Breast epithelium (tissue), 3 donors: ENCODE data around the gene ATG5.
"Not testable (repeated sequence)": the region's sequence is repeated elsewhere in the genome, so short reads cannot be mapped to it uniquely, and the experiment has no call there.

Source experiments
- POLR2A ChIP-seq: fragments of 450-650 bp; IDR thresholded peaks from one replicate; pipeline ENCODE4 v1.6.1; 2016; ENCODE audit warnings: antibody characterized with exemption, mild to moderate bottlenecking, moderate library complexity
- POLR2AphosphoS5 ChIP-seq, 3 donors: sonication (generic); formaldehyde crosslinking; IDR thresholded peaks; one replicate each; pipeline ENCODE4 v1.6.1; 2017; ENCODE audit warnings: antibody characterized with exemption in 3 of 3
- TF ChIP-seq, protein P1 (sequence below), 3 donors: fragments of 450-650 bp; IDR thresholded peaks; one replicate each; pipeline ENCODE4 v1.5.1; 2016 to 2017; ENCODE audit warnings: antibody characterized with exemption in 3 of 3, mild to moderate bottlenecking in 3 of 3, moderate library complexity in 3 of 3

DNA sequence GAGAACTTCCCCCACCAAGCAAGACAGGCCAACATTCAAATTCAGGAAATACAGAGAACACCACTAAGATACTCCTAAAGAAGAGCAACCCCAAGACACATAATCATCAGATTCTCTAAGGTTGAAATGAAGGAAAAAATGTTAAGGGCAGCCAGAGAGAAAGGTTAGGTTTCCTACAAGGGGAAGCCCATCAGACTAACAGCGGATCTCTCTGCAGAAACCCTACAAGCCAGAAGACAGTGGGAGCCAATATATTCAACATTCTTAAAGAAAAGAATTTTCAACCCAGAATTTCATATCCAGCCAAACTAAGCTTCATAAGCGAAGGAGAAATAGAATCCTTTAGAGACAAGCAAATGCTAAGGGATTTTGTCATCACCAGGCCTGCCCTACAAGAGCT is 61.1 kb downstream of the ATG5 start:
- TF ChIP-seq, protein P1, sequence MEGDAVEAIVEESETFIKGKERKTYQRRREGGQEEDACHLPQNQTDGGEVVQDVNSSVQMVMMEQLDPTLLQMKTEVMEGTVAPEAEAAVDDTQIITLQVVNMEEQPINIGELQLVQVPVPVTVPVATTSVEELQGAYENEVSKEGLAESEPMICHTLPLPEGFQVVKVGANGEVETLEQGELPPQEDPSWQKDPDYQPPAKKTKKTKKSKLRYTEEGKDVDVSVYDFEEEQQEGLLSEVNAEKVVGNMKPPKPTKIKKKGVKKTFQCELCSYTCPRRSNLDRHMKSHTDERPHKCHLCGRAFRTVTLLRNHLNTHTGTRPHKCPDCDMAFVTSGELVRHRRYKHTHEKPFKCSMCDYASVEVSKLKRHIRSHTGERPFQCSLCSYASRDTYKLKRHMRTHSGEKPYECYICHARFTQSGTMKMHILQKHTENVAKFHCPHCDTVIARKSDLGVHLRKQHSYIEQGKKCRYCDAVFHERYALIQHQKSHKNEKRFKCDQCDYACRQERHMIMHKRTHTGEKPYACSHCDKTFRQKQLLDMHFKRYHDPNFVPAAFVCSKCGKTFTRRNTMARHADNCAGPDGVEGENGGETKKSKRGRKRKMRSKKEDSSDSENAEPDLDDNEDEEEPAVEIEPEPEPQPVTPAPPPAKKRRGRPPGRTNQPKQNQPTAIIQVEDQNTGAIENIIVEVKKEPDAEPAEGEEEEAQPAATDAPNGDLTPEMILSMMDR (IDR thresholded peaks at IDR 0.05): not testable (repeated sequence)
- TF ChIP-seq POLR2AphosphoS5 (IDR thresholded peaks at IDR 0.05); POLR2A: not testable (repeated sequence)
